NOMO-1 treated with DMSO at 0.1 percent for 48 hours (cell line): ENCODE data around the gene RCN1.
"Not testable (repeated sequence)": the region's sequence is repeated elsewhere in the genome, so short reads cannot be mapped to it uniquely, and the experiment has no call there.

Source experiments
- DNase-seq: peaks from one replicate; lab custom pipeline; 2025; ENCODE audit not compliant: unreplicated experiment; lab: John Stamatoyannopoulos, UW

Gene RCN1

GRCh38 chr11:32090545-32091370, at the start of gene RCN1:
Gene RCN1, plus strand, starts transcription at chr11:32091074. Its CDS starts 123 bp downstream, at chr11:32091197.
- DNase-seq: peak; percentile 46

- no peak for DNase-seq
These were observed 47.1 kb upstream of the RCN1 start for GRCh38 chr11:32043737-32044136.

GRCh38 chr11:32044158-32044863, 46.6 kb upstream of the RCN1 start:
- DNase-seq: no peak

GRCh38 chr11:32045456-32045855, 45.4 kb upstream of the RCN1 start:
- DNase-seq: no peak

- no peak for DNase-seq
These were observed 40.6 kb upstream of the RCN1 start for GRCh38 chr11:32050264-32050663.

GRCh38 chr11:32052215-32052614, 38.7 kb upstream of the RCN1 start:
- DNase-seq: peak; percentile 43

GRCh38 chr11:32053151-32053888, 37.6 kb upstream of the RCN1 start:
- no peak for DNase-seq

GRCh38 chr11:32055861-32056260, 35.0 kb upstream of the RCN1 start:
- DNase-seq: no peak

- no peak for DNase-seq
These were observed 34.4 kb upstream of the RCN1 start for GRCh38 chr11:32056438-32056837.

- no peak for DNase-seq
These were observed 31.0 kb upstream of the RCN1 start for GRCh38 chr11:32059686-32060462.

- no peak for DNase-seq
These were observed 28.3 kb upstream of the RCN1 start for GRCh38 chr11:32062540-32062939.

GRCh38 chr11:32063031-32063430, 27.8 kb upstream of the RCN1 start:
- DNase-seq: not testable (repeated sequence)

- no peak for DNase-seq
These were observed 24.8 kb upstream of the RCN1 start for GRCh38 chr11:32065865-32066629.

- DNase-seq: no peak
These were observed 22.6 kb upstream of the RCN1 start for GRCh38 chr11:32068134-32068870.

- DNase-seq: peak; percentile 18
These were observed 21.4 kb upstream of the RCN1 start for GRCh38 chr11:32069361-32070058.

- no peak for DNase-seq
These were observed 20.2 kb upstream of the RCN1 start for GRCh38 chr11:32070692-32071091.

- no peak for DNase-seq
These were observed 19.1 kb upstream of the RCN1 start for GRCh38 chr11:32071811-32072210.

- no peak for DNase-seq
These were observed 17.8 kb upstream of the RCN1 start for GRCh38 chr11:32072872-32073643.
